KOPT-K1 (cell line): Measurements from ENCODE around the gene RPL22.

Experiments
- H3K27ac ChIP-seq: fragments of 200-600 bp; sonication (generic); 2 replicates; pipeline ENCODE4 v1.5.1; 2016; ENCODE audit warnings: antibody characterized with exemption, mild to moderate bottlenecking, low read depth, low read length; ENCODE audit not compliant: poor library complexity, severe bottlenecking
- H3K36me3 ChIP-seq: fragments of 200-600 bp; sonication (generic); 2 replicates; pipeline ENCODE4 v1.5.1; 2017; ENCODE audit warnings: antibody characterized with exemption, mild to moderate bottlenecking, low read length, moderate library complexity; ENCODE audit not compliant: insufficient read depth
- H3K9me3 ChIP-seq: fragments of 200-600 bp; sonication (generic); 2 replicates; pipeline ENCODE4 v1.5.1; 2017; ENCODE audit warnings: antibody characterized with exemption, low read length, mild to moderate bottlenecking; ENCODE audit not compliant: insufficient read depth, poor library complexity, severe bottlenecking

Gene RPL22

GRCh38 chr1:6163973-6164617 lies 35.3 kb downstream of the RPL22 start:
- Histone ChIP-seq H3K9me3 (no peaks in the 10 kb centered on the region), H3K36me3 (no peaks in the 10 kb centered on the region), H3K27ac (no peak overlapping the region)

DNA sequence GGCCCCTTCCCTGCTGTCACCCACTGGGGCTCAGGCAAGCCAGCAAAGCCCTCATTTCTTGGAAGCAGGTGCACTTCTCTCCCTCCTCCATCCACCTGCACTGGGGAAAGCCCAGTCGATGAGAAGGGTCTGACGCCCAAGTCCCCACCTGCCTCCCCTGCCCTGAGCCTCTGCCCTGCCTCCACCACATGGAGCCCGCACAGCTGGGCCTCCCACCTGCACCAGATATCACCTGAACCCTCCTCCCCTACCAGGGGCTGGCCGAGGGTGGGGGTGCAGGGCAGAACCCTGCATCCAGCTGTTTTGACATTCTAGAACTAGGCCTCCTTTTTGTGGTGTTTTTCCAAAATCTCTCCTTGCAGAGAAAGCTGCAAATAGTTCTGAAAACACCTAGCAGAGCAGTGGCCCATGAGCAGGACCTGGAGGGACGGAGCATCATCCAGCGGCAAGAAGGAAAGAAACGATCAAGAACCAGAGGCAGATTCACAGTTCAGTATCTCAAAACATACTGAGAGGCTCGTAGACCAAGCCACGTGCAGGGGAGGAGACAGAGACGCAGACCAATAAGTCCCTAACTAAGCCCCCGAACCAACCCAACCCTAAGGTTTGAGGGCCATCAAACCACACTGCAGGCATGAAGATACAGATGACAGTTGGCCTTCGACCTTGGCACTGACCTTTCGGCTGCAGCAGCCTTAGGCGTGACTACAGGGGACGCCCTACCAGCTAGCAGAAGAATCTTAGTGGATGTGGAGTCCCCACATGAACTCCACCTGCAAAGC lies 36.0 kb downstream of the RPL22 start:
- H3K36me3 ChIP-seq: no peaks in the 10 kb centered on the region
- H3K9me3 ChIP-seq: no peaks in the 10 kb centered on the region
- no peak overlapping the region for H3K27ac ChIP-seq

DNA sequence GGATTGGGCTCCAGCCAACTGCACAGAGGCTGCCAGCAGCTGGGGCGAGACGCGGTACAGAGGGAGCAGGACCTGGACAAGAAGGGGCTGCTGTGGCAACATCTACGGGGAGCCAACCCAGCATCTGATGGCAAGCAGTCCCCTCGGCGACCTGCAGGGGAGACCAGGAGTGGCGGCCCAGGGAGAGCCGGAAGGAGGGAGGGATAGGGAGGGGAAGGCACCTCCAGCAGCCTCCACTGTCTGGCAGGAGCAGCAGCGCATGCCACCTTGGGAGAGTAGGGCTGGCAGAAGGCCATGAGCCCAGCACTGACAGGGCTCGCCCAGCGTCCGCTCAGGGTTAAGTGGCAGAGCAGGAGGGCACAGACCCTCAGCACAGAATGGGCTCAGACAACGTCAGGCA lies 36.6 kb downstream of the RPL22 start:
- Histone ChIP-seq H3K27ac (no peak overlapping the region), H3K9me3 (no peaks in the 10 kb centered on the region), H3K36me3 (no peaks in the 10 kb centered on the region)

DNA sequence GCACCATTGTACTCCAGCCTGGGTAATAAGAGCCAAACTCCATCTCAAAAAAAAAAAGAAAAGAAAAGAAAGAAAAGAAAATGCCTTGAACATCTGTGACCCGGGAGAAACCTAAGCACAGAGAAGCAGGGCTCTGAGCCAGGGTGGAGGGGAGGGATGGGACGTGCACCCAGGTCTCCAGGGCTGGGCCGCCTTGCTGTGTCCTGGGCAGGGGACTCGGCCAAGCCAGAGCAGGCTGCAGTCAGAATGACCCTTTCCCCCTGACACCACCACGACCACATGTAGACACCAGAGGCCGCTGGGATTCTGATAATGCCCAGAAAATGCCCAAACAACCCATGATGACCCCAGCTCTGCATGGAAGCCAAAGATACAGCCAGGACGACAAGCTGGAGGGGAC lies 37.1 kb downstream of the RPL22 start:
- no peak overlapping the region for H3K27ac ChIP-seq
- no peaks in the 10 kb centered on the region for H3K9me3 ChIP-seq
- H3K36me3 ChIP-seq: no peaks in the 10 kb centered on the region

DNA sequence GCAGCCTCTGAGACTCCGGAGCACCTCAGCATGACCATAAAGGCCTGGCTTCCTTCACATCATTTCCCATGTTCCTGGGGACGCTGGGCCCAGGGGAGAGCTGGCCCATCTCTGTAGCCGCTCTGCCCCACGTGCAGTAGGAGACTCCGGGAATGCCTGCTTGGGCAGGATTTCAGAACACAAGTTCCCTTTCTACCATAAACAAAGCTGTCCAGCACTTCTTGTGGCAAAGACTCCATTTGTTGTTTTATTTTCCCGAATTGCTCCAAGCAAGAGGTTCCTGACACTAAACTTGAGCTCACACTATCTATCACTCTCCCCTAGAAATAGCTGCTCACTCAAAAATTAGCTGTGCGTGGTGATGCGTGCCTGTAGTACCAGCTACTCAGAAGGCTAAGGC lies 41.2 kb downstream of the RPL22 start:
- no peaks in the 10 kb centered on the region for H3K36me3 ChIP-seq
- H3K9me3 ChIP-seq: no peaks in the 10 kb centered on the region
- H3K27ac ChIP-seq: no peak overlapping the region

- H3K9me3 ChIP-seq: no peaks in the 10 kb centered on the region
These were observed 41.7 kb downstream of the RPL22 start for GRCh38 chr1:6157528-6158174.

DNA sequence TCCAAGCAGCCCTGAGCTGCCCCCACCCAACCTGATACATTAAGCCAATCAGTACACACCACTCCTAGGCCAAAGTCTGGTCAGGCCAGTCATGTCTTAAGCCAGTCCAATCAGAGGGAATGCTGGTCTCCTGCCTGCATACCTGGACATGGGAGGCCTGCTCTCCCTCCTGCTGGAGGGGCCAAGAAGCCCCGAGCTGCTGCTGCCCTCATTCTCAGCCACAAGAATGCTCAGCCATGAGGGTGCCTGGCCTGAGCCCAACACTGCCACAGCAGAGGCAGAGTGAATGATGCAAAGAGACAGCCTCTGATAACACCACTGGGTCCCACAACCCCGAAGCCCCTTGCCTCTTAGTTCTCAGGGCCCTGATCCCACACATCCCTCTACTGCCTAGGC lies 42.3 kb downstream of the RPL22 start:
- Histone ChIP-seq H3K9me3 (no peaks in the 10 kb centered on the region), H3K27ac (no peak overlapping the region), H3K36me3 (no peaks in the 10 kb centered on the region)

More at GRCh38 chr1:6157528-6158174, 41.7 kb downstream of the RPL22 start:
- H3K27ac ChIP-seq: no peak overlapping the region
- H3K36me3 ChIP-seq: no peaks in the 10 kb centered on the region

GRCh38 chr1:6154525-6155319 lies 44.7 kb downstream of the RPL22 start:
- Histone ChIP-seq H3K9me3 (no peaks in the 10 kb centered on the region), H3K27ac (no peak overlapping the region), H3K36me3 (no peaks in the 10 kb centered on the region)

DNA sequence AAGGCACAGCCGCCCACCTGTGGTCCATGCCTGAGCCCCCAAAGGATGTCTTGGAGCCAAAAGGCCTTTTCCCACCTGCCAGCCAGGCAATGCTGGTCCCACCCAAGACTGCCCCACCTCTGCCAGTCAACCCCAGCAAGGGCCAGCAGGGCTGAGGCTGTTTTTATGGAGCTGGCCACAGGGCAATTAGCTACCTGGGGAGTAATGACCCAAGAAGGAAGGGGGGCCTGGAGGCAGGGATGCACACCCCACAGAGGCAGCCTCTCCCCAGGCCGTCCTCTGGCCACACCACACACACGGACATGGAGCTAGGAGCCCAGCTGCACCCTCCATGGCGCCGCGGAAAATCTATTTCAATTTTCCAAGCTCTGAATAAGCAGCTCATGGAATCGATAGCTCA lies 46.5 kb downstream of the RPL22 start:
- no peaks in the 10 kb centered on the region for H3K9me3 ChIP-seq
- no peak overlapping the region for H3K27ac ChIP-seq
- H3K36me3 ChIP-seq: no peaks in the 10 kb centered on the region

DNA sequence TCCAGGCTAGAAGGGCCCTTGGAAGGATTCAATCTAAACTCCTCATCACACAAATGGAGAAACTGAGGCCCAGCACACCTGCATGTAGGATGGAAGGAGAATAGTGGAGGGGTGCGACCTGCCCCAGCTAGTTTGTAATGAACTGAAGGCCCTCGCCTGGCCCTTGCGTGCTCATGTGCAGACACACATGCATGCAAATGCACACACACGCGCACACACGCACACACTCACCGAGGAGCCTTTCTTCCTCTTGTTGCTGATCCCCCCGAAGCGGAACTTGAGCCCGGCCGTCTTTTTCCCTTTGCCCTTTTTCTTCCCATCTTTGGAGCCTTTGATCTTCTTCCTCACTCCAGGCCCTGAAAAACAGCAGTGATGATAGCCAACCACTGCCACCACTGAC lies 47.2 kb downstream of the RPL22 start:
- no peak overlapping the region for H3K27ac ChIP-seq
- no peaks in the 10 kb centered on the region for H3K36me3 ChIP-seq
- H3K9me3 ChIP-seq: no peaks in the 10 kb centered on the region

DNA sequence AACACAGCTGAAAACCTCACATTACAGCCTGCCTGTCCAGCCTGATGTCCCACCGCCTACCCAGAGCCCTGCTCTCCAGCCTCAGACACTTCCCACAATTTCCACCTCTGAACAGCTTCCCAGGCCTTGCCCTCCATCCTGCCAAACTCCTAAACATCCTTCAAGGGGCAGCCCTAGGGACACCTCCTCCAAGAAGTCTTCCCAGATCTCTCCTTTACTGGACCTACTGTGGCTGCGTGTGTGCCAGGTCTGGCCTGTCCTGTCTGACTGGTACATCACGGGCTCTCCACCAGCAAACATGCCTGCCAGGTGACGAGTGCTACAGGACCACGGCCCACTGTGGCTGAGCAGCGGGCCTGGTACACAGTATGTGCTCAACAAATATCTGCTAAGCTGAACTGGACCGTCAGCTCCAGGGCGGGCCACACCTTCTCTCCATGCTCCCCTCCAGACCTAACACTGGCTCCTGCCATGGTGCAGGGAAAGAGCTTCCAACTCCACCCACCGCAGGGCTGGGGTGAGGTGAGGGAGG lies 48.0 kb downstream of the RPL22 start:
- no peak overlapping the region for H3K27ac ChIP-seq

GRCh38 chr1:6150006-6150938 lies 49.1 kb downstream of the RPL22 start:
- Histone ChIP-seq H3K36me3 (no peaks in the 10 kb centered on the region), H3K9me3 (no peaks in the 10 kb centered on the region), H3K27ac (no peak overlapping the region)

More for the DNA sequence above, 48.0 kb downstream of the RPL22 start:
- H3K9me3 ChIP-seq: no peaks in the 10 kb centered on the region
- H3K36me3 ChIP-seq: no peaks in the 10 kb centered on the region

DNA sequence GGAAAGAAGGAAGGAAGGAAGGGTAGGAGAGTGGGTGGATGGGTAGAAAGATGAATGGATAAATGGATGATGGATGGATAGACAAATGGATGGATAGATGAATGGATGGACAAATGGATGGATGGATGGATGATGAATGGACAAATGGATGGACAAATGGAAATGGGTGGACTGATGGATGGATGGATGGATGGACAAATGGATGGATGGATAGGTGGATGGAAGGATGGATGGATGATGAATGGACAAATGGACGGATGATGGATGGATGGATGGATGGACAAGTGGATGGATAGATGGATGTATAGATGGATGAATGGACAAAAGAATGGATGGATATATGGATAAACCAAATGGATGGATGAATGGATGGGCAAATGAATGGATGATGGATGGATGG lies 49.8 kb downstream of the RPL22 start:
- Histone ChIP-seq H3K36me3 (no peaks in the 10 kb centered on the region), H3K27ac (no peak overlapping the region), H3K9me3 (no peaks in the 10 kb centered on the region)
